GM12878 (cell line): ENCODE measurements around the gene HMX3. TPM values are rescaled to one million over a fixed set of nuclear protein-coding genes. Genes with fewer than 3 reads are reported as not detected.

Source experiments
- FOS ChIP-seq: IDR thresholded peaks from 3 replicates; pipeline ENCODE4 v1.6.1; 2011; ENCODE audit warnings: borderline replicate concordance; ENCODE audit not compliant: insufficient read length; ENCODE audit errors: extremely low read depth
- JUND ChIP-seq: IDR thresholded peaks from 2 replicates; pipeline ENCODE4 v1.6.1; 2012; ENCODE audit warnings: low read depth, mild to moderate bottlenecking, low read length, improper control_type of control experiment, moderate library complexity
- TBL1XR1 ChIP-seq: IDR thresholded peaks from 2 replicates; pipeline ENCODE4 v1.6.1; 2012; ENCODE audit warnings: low read depth, low read length, improper control_type of control experiment
- TCF7 ChIP-seq: IDR thresholded peaks from 2 replicates; pipeline ENCODE4 v1.6.1; 2014; ENCODE audit warnings: antibody characterized with exemption, borderline replicate concordance
- YY1 ChIP-seq: IDR thresholded peaks from 2 replicates; pipeline ENCODE4 v1.6.1; 2011; ENCODE audit warnings: low read depth, mild to moderate bottlenecking, low read length
- ZNF384 ChIP-seq: IDR thresholded peaks from 2 replicates; pipeline ENCODE4 v1.6.1; 2012; ENCODE audit warnings: low read depth, mild to moderate bottlenecking, low read length, improper control_type of control experiment, borderline replicate concordance
- polyA plus RNA-seq, 11 experiments: library from polyadenylated mRNA; depleted of rRNA in 4 of 11; unstranded in 6 of 11; stranded (reverse) in 5 of 11; fragments of >200 nt; fragmentation: Nextera tagmentation in 4 of 11; fragmentation: Illumina TruSeq in 1 of 11; extraction: Ambion mirVana in 4 of 11; extraction: Trizol in 1 of 11; gene quantifications; 1 replicate in 1 of 11; 2 replicates in 10 of 11; pipeline versions ENCODE4 v1.2.1 to v1.2.3, GENCODE V29; 2011 to 2016; ENCODE audit warnings: inconsistent platforms in 2 of 11, missing spikeins in 2 of 11, low read depth in 1 of 11
- total RNA-seq, 4 experiments: library from RNA; depleted of rRNA in 3 of 4; stranded (reverse); fragments of >200 nt in 3 of 4; fragmentation: Illumina TruSeq in 1 of 4; extraction: Trizol in 1 of 4; gene quantifications; 2 replicates each; pipeline versions ENCODE4 v1.2.1 to v1.2.3, GENCODE V29; 2013 to 2021
- TF ChIP-seq, protein P1 (sequence below): fragments of 450-650 bp; IDR thresholded peaks from 2 replicates; pipeline ENCODE4 v1.6.1; 2017; ENCODE audit warnings: mild to moderate bottlenecking, moderate library complexity
- TF ChIP-seq, protein P2 (sequence below): fragments of 150-350 bp; IDR thresholded peaks from 2 replicates; pipeline ENCODE4 v1.6.1; 2014; ENCODE audit warnings: mild to moderate bottlenecking, low read depth, low read length
- TF ChIP-seq, protein P3 (sequence below): IDR thresholded peaks from 2 replicates; pipeline ENCODE4 v1.6.1; 2012; ENCODE audit warnings: low read depth, low read length, improper control_type of control experiment
- TF ChIP-seq, protein P4 (sequence below): fragments of 450-650 bp; IDR thresholded peaks from 2 replicates; pipeline ENCODE4 v1.6.1; 2016; ENCODE audit warnings: mild to moderate bottlenecking

HMX3 gene
- total and polyA plus RNA-seq, 10 of the 15 experiments (the other 5 are each of a cell fraction or from before 2014, with no cell fraction given) = 0.63 to 60.5 (median 15.3) TPM; not detected in 2

DNA sequence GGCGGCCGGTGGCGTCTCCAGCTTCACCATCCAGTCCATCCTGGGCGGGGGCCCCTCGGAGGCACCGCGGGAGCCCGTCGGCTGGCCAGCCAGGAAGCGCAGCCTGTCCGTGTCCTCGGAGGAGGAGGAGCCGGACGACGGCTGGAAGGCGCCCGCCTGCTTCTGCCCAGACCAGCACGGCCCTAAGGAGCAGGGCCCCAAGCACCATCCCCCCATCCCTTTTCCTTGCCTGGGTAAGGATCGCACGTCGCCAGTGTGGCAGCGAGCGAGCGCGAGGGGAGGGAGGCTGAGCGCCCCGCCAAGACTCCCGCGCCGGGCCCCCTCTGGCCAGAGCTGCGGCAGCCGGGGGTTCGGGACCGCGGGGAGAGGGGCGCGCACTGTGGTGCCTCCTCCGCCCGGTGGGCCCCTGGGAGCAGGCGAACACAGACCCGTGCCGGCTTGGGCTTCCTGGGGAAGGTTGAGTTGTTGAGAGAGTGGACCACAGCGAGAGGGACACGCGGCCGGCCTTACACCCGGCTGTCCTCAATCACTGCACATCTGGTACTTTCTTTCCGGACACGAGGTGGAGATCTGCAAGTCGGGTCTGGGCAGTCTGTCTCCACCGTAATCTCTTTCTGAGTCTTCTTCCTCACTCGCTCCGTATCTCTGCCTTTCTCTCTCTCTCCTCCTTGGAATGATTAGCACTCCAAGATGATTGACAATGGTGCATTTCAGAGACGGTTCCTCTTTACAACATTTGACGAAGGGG lies 12.8 kb downstream of the HMX3 start (continued):
- TF ChIP-seq, protein P1, sequence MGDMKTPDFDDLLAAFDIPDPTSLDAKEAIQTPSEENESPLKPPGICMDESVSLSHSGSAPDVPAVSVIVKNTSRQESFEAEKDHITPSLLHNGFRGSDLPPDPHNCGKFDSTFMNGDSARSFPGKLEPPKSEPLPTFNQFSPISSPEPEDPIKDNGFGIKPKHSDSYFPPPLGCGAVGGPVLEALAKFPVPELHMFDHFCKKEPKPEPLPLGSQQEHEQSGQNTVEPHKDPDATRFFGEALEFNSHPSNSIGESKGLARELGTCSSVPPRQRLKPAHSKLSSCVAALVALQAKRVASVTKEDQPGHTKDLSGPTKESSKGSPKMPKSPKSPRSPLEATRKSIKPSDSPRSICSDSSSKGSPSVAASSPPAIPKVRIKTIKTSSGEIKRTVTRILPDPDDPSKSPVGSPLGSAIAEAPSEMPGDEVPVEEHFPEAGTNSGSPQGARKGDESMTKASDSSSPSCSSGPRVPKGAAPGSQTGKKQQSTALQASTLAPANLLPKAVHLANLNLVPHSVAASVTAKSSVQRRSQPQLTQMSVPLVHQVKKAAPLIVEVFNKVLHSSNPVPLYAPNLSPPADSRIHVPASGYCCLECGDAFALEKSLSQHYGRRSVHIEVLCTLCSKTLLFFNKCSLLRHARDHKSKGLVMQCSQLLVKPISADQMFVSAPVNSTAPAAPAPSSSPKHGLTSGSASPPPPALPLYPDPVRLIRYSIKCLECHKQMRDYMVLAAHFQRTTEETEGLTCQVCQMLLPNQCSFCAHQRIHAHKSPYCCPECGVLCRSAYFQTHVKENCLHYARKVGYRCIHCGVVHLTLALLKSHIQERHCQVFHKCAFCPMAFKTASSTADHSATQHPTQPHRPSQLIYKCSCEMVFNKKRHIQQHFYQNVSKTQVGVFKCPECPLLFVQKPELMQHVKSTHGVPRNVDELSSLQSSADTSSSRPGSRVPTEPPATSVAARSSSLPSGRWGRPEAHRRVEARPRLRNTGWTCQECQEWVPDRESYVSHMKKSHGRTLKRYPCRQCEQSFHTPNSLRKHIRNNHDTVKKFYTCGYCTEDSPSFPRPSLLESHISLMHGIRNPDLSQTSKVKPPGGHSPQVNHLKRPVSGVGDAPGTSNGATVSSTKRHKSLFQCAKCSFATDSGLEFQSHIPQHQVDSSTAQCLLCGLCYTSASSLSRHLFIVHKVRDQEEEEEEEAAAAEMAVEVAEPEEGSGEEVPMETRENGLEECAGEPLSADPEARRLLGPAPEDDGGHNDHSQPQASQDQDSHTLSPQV = no peak
- TF ChIP-seq JUND (no peak), ZNF384 (no peak), YY1 (no peak), FOS (no peak), TBL1XR1 (no peak), TCF7 (no peak)
- TF ChIP-seq, protein P2, sequence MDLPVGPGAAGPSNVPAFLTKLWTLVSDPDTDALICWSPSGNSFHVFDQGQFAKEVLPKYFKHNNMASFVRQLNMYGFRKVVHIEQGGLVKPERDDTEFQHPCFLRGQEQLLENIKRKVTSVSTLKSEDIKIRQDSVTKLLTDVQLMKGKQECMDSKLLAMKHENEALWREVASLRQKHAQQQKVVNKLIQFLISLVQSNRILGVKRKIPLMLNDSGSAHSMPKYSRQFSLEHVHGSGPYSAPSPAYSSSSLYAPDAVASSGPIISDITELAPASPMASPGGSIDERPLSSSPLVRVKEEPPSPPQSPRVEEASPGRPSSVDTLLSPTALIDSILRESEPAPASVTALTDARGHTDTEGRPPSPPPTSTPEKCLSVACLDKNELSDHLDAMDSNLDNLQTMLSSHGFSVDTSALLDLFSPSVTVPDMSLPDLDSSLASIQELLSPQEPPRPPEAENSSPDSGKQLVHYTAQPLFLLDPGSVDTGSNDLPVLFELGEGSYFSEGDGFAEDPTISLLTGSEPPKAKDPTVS = no peak
- TF ChIP-seq, protein P3, sequence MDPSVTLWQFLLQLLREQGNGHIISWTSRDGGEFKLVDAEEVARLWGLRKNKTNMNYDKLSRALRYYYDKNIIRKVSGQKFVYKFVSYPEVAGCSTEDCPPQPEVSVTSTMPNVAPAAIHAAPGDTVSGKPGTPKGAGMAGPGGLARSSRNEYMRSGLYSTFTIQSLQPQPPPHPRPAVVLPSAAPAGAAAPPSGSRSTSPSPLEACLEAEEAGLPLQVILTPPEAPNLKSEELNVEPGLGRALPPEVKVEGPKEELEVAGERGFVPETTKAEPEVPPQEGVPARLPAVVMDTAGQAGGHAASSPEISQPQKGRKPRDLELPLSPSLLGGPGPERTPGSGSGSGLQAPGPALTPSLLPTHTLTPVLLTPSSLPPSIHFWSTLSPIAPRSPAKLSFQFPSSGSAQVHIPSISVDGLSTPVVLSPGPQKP = no peak
- TF ChIP-seq, protein P4, sequence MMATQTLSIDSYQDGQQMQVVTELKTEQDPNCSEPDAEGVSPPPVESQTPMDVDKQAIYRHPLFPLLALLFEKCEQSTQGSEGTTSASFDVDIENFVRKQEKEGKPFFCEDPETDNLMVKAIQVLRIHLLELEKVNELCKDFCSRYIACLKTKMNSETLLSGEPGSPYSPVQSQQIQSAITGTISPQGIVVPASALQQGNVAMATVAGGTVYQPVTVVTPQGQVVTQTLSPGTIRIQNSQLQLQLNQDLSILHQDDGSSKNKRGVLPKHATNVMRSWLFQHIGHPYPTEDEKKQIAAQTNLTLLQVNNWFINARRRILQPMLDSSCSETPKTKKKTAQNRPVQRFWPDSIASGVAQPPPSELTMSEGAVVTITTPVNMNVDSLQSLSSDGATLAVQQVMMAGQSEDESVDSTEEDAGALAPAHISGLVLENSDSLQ = no peak
